Measurements from ENCODE around the gene C11orf68.
A peak's percentile ranks its signal among the peaks of the same experiment; 100 is the strongest.

DNA sequence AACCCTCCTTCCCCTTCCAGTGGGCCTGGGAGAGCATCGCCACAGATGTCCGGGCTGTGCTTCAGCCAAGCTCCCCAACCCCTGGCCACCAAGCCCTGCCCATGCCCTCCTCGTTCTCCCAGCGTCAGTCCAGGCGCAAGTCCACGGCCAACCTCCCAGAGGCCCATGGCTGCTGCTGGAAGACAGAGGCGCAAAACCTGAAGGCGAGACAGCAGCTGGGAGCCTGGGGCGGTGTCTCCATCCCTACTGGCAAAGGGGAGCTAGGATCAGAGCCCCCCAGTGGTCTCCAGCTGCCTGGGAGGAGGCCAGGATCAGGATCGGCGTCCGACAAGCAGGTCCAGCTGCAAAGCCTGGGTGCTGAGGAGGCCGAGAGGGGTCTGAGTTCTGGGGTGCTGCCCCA, 28.3 kb upstream of the C11orf68 start:
- TF ChIP-seq, protein P1, sequence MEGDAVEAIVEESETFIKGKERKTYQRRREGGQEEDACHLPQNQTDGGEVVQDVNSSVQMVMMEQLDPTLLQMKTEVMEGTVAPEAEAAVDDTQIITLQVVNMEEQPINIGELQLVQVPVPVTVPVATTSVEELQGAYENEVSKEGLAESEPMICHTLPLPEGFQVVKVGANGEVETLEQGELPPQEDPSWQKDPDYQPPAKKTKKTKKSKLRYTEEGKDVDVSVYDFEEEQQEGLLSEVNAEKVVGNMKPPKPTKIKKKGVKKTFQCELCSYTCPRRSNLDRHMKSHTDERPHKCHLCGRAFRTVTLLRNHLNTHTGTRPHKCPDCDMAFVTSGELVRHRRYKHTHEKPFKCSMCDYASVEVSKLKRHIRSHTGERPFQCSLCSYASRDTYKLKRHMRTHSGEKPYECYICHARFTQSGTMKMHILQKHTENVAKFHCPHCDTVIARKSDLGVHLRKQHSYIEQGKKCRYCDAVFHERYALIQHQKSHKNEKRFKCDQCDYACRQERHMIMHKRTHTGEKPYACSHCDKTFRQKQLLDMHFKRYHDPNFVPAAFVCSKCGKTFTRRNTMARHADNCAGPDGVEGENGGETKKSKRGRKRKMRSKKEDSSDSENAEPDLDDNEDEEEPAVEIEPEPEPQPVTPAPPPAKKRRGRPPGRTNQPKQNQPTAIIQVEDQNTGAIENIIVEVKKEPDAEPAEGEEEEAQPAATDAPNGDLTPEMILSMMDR (conservative IDR thresholded peaks at IDR 0.05; ENCODE audit: low read depth in 2 of 2): peak in 1 of 2 experiments; percentile 35; a peak in 2 of 4 replicates
- TF ChIP-seq NANOG (IDR thresholded peaks at IDR 0.05; ENCODE audit: borderline replicate concordance) (no peak), POLR2AphosphoS5 (IDR thresholded peaks at IDR 0.05; ENCODE audit: low read depth) (no peak), EZH2 (IDR thresholded peaks at IDR 0.05; ENCODE audit: low read depth, unreplicated experiment) (no peak), EZH2phosphoT487 (IDR thresholded peaks at IDR 0.05; ENCODE audit: unreplicated experiment) (no peak)
- TF ChIP-seq, protein P2, sequence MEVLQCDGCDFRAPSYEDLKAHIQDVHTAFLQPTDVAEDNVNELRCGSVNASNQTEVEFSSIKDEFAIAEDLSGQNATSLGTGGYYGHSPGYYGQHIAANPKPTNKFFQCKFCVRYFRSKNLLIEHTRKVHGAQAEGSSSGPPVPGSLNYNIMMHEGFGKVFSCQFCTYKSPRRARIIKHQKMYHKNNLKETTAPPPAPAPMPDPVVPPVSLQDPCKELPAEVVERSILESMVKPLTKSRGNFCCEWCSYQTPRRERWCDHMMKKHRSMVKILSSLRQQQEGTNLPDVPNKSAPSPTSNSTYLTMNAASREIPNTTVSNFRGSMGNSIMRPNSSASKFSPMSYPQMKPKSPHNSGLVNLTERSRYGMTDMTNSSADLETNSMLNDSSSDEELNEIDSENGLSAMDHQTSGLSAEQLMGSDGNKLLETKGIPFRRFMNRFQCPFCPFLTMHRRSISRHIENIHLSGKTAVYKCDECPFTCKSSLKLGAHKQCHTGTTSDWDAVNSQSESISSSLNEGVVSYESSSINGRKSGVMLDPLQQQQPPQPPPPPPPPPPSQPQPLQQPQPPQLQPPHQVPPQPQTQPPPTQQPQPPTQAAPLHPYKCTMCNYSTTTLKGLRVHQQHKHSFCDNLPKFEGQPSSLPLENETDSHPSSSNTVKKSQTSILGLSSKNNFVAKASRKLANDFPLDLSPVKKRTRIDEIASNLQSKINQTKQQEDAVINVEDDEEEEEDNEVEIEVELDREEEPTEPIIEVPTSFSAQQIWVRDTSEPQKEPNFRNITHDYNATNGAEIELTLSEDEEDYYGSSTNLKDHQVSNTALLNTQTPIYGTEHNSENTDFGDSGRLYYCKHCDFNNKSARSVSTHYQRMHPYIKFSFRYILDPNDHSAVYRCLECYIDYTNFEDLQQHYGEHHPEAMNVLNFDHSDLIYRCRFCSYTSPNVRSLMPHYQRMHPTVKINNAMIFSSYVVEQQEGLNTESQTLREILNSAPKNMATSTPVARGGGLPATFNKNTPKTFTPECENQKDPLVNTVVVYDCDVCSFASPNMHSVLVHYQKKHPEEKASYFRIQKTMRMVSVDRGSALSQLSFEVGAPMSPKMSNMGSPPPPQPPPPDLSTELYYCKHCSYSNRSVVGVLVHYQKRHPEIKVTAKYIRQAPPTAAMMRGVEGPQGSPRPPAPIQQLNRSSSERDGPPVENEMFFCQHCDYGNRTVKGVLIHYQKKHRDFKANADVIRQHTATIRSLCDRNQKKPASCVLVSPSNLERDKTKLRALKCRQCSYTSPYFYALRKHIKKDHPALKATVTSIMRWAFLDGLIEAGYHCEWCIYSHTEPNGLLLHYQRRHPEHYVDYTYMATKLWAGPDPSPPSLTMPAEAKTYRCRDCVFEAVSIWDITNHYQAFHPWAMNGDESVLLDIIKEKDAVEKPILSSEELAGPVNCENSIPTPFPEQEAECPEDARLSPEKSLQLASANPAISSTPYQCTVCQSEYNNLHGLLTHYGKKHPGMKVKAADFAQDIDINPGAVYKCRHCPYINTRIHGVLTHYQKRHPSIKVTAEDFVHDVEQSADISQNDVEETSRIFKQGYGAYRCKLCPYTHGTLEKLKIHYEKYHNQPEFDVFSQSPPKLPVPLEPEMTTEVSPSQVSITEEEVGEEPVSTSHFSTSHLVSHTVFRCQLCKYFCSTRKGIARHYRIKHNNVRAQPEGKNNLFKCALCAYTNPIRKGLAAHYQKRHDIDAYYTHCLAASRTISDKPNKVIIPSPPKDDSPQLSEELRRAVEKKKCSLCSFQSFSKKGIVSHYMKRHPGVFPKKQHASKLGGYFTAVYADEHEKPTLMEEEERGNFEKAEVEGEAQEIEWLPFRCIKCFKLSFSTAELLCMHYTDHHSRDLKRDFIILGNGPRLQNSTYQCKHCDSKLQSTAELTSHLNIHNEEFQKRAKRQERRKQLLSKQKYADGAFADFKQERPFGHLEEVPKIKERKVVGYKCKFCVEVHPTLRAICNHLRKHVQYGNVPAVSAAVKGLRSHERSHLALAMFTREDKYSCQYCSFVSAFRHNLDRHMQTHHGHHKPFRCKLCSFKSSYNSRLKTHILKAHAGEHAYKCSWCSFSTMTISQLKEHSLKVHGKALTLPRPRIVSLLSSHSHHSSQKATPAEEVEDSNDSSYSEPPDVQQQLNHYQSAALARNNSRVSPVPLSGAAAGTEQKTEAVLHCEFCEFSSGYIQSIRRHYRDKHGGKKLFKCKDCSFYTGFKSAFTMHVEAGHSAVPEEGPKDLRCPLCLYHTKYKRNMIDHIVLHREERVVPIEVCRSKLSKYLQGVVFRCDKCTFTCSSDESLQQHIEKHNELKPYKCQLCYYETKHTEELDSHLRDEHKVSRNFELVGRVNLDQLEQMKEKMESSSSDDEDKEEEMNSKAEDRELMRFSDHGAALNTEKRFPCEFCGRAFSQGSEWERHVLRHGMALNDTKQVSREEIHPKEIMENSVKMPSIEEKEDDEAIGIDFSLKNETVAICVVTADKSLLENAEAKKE (CRISPR knock-in tag; IDR thresholded peaks at IDR 0.05): no peak
